Epidermal melanocyte (primary cell): ENCODE results near the gene SLC43A1.

Experiments
- DNase-seq: peaks from one replicate; pipeline ENCODE4 v3.0.0; 2011; ENCODE audit warnings: low spot score; ENCODE audit not compliant: insufficient read length

SLC43A1 gene

GRCh38 chr11:57479911-57480310, 35.6 kb downstream of the SLC43A1 start:
- DNase-seq: no peak

GRCh38 chr11:57479021-57479663, 36.4 kb downstream of the SLC43A1 start:
- DNase-seq: no peak

- no peak for DNase-seq
These were observed 37.9 kb downstream of the SLC43A1 start for GRCh38 chr11:57477507-57478189.

GRCh38 chr11:57476757-57477506, 38.6 kb downstream of the SLC43A1 start:
- DNase-seq: peak; percentile 69

GRCh38 chr11:57476047-57476756, 39.3 kb downstream of the SLC43A1 start:
- no peak for DNase-seq

GRCh38 chr11:57475671-57476046, 39.8 kb downstream of the SLC43A1 start:
- DNase-seq: no peak

GRCh38 chr11:57475191-57475590, 40.3 kb downstream of the SLC43A1 start:
- DNase-seq: no peak

GRCh38 chr11:57474803-57475115, 40.7 kb downstream of the SLC43A1 start:
- DNase-seq: no peak

- no peak for DNase-seq
These were observed 41.3 kb downstream of the SLC43A1 start for GRCh38 chr11:57474017-57474802.

GRCh38 chr11:57473285-57473841, 42.1 kb downstream of the SLC43A1 start:
- DNase-seq: no peak

GRCh38 chr11:57471496-57471895, 44.0 kb downstream of the SLC43A1 start:
- DNase-seq: no peak

- no peak for DNase-seq
These were observed 46.2 kb downstream of the SLC43A1 start for GRCh38 chr11:57469268-57469667.

- DNase-seq: no peak
These were observed 47.2 kb downstream of the SLC43A1 start for GRCh38 chr11:57468276-57468675.

GRCh38 chr11:57467508-57468157, 47.9 kb downstream of the SLC43A1 start:
- DNase-seq: no peak

GRCh38 chr11:57466680-57467079, 48.8 kb downstream of the SLC43A1 start:
- DNase-seq: no peak

- no peak for DNase-seq
These were observed 50.8 kb downstream of the SLC43A1 start for GRCh38 chr11:57464539-57465181.

- no peak for DNase-seq
These were observed 51.6 kb downstream of the SLC43A1 start for GRCh38 chr11:57463671-57464538.

GRCh38 chr11:57462597-57462996, 52.9 kb downstream of the SLC43A1 start:
- no peak for DNase-seq
